ENCODE data around the gene DNAAF1.

The DNAAF1 gene

GRCh38 chr16:84161037-84161436 is 15.9 kb downstream of the DNAAF1 start:
- DNase-seq (ENCODE audit: low spot score), result no peak

- no peak for DNase-seq (ENCODE audit: low spot score)
Observed at GRCh38 chr16:84161801-84162200, 16.7 kb downstream of the DNAAF1 start.

GRCh38 chr16:84165746-84166145 is 20.6 kb downstream of the DNAAF1 start:
- DNase-seq (ENCODE audit: low spot score), result no peak

GRCh38 chr16:84166796-84167695 is 21.9 kb downstream of the DNAAF1 start:
- DNase-seq (ENCODE audit: low spot score), result no peak

- DNase-seq (ENCODE audit: low spot score), result no peak
Observed at GRCh38 chr16:84169765-84170310, 24.7 kb downstream of the DNAAF1 start.

DNA sequence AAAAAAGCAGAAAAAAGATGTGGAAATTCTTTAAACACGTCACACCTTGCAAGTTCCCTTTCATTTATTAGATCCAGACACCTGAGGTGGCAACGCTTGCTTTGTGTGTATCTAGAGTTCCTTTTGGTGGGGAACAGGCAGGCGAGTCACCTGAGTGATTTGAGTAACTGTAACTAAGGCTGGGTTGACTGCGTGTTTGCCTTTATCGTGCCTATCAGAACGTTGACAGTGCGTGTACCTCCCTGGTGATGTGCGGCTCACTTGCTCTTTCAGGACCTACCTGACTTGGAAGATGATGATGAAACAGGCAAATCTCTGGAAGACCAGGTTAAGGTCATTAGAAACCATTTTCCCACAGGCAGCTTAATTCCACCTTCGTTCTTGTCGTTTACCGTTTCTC is 29.3 kb downstream of the DNAAF1 start:
- DNase-seq (ENCODE audit: low spot score), result no peak

DNA sequence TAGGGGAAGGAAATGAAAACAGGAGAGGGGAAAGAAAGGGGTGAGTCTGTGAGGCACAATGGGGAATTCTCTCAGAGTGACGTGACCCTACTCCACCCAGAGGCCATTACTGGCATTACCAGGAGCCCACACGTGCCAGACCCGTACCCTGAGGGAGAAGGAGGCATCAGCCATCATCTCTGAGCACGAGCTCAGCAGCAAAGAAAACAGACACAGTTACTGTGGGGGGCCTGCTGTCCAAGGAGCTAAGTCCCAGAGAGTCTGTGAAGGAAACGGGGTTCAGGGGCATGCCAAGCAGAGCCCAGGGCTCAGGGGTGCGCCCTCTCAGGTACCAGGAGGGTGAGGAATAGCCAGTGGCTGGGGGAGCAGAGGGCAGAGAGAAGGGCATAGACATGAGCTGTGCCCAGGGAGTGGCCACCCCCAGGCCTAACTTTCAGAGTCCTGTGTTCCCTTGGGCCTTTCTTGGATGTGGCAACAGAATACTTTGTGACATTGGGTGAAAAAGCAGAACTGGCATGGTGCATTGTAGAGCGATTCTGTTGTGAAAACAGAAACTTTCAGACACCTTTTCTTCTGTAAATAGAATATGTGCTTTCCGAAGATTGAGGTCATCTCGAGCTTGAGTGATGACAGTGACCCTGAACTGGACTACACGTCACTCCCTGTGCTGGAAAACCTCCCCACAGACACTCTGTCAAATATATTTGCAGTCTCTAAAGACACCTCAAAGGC is 30.4 kb downstream of the DNAAF1 start:
- no peak for DNase-seq (ENCODE audit: low spot score)

GRCh38 chr16:84176192-84177053 is 31.3 kb downstream of the DNAAF1 start:
- DNase-seq (ENCODE audit: low spot score), result no peak

DNA sequence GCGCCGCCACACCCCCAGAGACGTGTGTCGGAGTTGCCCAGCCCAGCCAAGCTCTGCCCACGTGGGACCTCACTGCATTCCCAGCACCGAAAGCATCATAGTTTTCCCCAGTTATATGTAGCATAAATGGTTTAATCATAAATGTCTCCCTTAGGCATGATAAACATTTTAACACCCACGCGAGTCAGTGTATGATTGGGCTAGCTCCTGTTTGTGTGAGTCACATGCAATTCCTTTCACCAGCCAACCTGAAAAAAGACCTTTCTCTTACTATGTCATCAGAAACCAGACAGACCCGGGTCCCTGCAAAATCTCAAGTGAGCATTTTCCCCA is 32.6 kb downstream of the DNAAF1 start:
- DNase-seq (ENCODE audit: low spot score), result no peak

- DNase-seq (ENCODE audit: low spot score), result no peak
Observed at GRCh38 chr16:84178146-84178765, 33.1 kb downstream of the DNAAF1 start.

- DNase-seq (ENCODE audit: low spot score), result no peak
Observed at GRCh38 chr16:84178892-84179611, 33.9 kb downstream of the DNAAF1 start.

GRCh38 chr16:84179612-84180320 is 34.7 kb downstream of the DNAAF1 start:
- no peak for DNase-seq (ENCODE audit: low spot score)

GRCh38 chr16:84180519-84181140 is 35.5 kb downstream of the DNAAF1 start:
- DNase-seq (ENCODE audit: low spot score), result no peak

- no peak for DNase-seq (ENCODE audit: low spot score)
Observed at GRCh38 chr16:84181144-84181915, 36.2 kb downstream of the DNAAF1 start.

DNA sequence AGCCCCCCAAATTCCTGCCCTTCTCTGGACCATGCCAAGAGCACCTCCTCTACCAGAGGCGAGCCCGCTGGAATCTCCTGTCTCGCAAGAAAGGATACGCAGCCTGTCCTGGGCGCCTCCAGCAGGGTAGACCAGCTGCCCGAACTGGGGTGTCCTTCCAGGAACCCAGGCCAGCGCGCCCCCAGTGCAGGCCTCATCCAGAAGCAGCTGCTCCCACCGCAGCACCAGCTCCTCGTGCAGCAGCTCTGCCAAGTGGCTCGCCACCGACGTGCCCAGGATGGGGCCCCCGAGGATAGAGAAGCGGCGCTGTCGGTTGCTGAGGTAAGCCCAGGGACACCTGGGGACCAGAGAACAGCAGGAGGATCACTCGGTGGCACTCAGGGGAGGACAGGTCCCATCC is 37.0 kb downstream of the DNAAF1 start:
- DNase-seq (ENCODE audit: low spot score), result no peak

- no peak for DNase-seq (ENCODE audit: low spot score)
Observed at GRCh38 chr16:84182680-84183571, 37.8 kb downstream of the DNAAF1 start.

DNA sequence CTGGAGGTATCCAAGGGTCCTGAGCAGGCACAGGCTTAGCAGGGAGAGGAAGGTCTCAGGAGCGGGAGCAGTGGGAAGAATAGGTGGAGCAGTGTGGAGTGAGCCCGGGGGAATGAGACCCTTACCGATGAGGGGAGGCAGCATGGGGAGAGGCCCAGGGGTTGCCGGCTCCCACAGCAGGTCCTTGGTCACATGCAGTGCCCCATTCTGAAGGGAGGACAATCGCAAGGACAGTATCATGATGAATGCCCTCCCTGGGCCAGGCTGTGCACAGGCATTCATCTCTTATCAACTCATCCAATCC is 38.4 kb downstream of the DNAAF1 start:
- DNase-seq (ENCODE audit: low spot score), result no peak

- peak; percentile 53 for DNase-seq (ENCODE audit: low spot score)
Observed at GRCh38 chr16:84183911-84184591, 38.9 kb downstream of the DNAAF1 start.
